Measurements from ENCODE around the gene BCAS1. TPM values are rescaled to one million over a fixed set of nuclear protein-coding genes. Genes with fewer than 3 reads are reported as not detected.

Gene BCAS1
- total RNA-seq, 1 donor from 2014 or later = not detected

DNA sequence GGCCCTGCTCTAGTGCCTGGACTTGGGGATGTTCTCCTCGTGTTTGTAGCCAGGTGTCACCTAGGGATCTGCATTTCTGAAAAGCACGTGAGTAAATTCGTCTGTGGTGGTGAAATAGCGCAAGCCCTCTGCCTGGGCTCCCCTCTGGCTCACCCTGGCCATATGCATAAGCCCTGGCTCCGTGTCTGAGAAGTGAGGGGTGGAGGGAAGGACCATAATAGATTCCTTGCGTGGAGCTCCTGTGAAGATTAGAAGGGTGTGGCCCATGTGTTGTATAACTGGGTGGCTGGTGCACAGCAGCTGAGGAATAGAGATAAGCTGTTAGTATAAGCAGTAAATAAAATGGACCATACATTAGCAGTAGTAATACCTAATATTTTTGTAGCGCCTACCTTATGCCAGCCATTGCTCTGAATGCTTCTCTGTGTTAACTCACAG is 4.8 kb downstream of the BCAS1 start:
- no peaks in the 10 kb centered on the region for H3K27me3 Mint-ChIP-seq (ENCODE audit: low read depth)
- no peaks in the 10 kb centered on the region for H3K36me3 Mint-ChIP-seq (ENCODE audit: low read depth)
- no peak for DNase-seq (ENCODE audit: low spot score)
- no peaks in the 10 kb centered on the region for H3K9me3 Mint-ChIP-seq (ENCODE audit: low read depth)
- TF ChIP-seq, protein P1, sequence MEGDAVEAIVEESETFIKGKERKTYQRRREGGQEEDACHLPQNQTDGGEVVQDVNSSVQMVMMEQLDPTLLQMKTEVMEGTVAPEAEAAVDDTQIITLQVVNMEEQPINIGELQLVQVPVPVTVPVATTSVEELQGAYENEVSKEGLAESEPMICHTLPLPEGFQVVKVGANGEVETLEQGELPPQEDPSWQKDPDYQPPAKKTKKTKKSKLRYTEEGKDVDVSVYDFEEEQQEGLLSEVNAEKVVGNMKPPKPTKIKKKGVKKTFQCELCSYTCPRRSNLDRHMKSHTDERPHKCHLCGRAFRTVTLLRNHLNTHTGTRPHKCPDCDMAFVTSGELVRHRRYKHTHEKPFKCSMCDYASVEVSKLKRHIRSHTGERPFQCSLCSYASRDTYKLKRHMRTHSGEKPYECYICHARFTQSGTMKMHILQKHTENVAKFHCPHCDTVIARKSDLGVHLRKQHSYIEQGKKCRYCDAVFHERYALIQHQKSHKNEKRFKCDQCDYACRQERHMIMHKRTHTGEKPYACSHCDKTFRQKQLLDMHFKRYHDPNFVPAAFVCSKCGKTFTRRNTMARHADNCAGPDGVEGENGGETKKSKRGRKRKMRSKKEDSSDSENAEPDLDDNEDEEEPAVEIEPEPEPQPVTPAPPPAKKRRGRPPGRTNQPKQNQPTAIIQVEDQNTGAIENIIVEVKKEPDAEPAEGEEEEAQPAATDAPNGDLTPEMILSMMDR (IDR thresholded peaks at IDR 0.05) = no peak
- H3K4me1 Mint-ChIP-seq (ENCODE audit: low read depth) = peaks cover 11% of the 10 kb centered on the region
- no peak overlapping the region for H3K4me3 Mint-ChIP-seq (ENCODE audit: unreplicated experiment)
- no peak overlapping the region for H3K27ac Mint-ChIP-seq (ENCODE audit: unreplicated experiment)

DNA sequence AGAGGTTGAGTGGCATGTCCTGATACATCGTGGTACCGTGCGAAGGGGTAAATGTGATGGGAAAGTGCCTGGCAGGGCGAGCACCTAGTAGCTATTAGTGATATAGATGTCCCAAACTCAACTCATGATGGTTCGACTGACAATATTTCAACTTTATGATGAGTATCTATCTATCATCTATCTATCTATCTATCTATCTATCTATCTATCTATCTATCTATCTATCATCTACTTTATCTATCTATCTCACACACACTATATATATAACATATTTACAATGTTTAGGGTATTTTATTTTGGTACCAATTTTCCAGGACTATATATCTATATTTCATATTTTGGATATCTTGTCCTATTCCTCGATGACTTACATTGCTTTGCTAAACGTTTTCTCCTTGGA is 5.5 kb downstream of the BCAS1 start:
- TF ChIP-seq, protein P1 (IDR thresholded peaks at IDR 0.05) = no peak
- Mint-ChIP-seq H3K4me1 (ENCODE audit: low read depth) (peaks cover 11% of the 10 kb centered on the region), H3K27me3 (ENCODE audit: low read depth) (no peaks in the 10 kb centered on the region), H3K27ac (ENCODE audit: unreplicated experiment) (no peak overlapping the region), H3K9me3 (ENCODE audit: low read depth) (no peaks in the 10 kb centered on the region), H3K36me3 (ENCODE audit: low read depth) (no peaks in the 10 kb centered on the region), H3K4me3 (ENCODE audit: unreplicated experiment) (no peak overlapping the region)
- no peak for DNase-seq (ENCODE audit: low spot score)

DNA sequence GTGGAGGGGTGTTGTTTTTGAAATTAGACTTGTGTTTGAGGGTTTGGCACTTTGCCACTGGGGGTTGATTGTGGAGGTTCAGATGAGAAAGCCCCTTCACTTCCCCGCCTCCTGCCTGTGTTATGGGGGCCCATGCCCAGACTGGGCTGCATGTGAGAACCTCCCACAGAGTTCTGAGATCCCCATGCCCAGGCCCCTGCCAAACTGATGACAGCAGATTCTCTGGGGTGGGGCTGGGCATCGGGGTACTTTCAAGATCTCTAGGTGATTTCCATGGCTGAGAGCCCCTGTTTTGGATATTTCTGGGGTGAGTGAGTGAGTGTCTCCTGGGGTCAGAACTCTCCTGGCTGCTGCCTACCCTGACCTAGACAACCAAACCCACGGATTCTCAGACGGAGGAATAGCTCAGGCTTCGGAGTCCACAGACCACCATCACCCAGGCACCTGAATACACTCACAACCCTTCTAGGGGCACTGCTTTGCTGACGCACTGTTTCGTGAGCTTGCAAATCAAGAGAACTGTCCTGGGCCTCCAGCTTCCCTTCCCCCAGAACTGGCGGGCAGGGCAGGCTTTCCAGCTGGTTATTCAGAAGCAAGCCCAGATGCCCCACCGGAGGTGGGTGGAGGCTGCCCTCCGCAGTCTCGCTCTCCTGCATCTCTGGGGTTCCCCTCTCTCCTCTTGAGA is 6.3 kb downstream of the BCAS1 start:
- H3K27me3 Mint-ChIP-seq (ENCODE audit: low read depth) = no peaks in the 10 kb centered on the region
- no peak overlapping the region for H3K27ac Mint-ChIP-seq (ENCODE audit: unreplicated experiment)
- H3K9me3 Mint-ChIP-seq (ENCODE audit: low read depth) = no peaks in the 10 kb centered on the region
- H3K4me1 Mint-ChIP-seq (ENCODE audit: low read depth) = peaks cover 11% of the 10 kb centered on the region
- no peak overlapping the region for H3K4me3 Mint-ChIP-seq (ENCODE audit: unreplicated experiment)
- TF ChIP-seq, protein P1 (IDR thresholded peaks at IDR 0.05) = no peak
- no peaks in the 10 kb centered on the region for H3K36me3 Mint-ChIP-seq (ENCODE audit: low read depth)
- DNase-seq (ENCODE audit: low spot score) = no peak

DNA sequence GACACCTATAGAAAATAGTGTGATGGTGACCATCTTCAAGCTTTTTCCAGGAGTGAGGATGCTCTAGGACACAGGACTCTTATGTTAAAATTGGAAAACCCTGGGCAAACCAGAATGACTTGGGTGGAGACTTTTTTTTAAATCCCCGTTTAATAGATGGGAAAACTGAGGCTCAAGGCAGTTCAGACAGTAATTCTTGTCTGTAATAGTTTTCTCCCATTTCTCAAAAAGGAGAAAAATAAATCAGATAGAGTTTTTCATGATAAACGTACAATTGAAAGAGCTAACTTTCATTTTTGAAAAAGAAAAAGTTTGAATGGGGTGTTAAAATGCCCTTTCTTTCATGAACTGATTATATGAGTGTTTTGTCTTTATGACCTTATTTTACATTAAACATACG is 6.8 kb downstream of the BCAS1 start:
- no peaks in the 10 kb centered on the region for H3K36me3 Mint-ChIP-seq (ENCODE audit: low read depth)
- TF ChIP-seq, protein P1 (IDR thresholded peaks at IDR 0.05) = no peak
- no peak for DNase-seq (ENCODE audit: low spot score)
- no peaks in the 10 kb centered on the region for H3K27me3 Mint-ChIP-seq (ENCODE audit: low read depth)
- H3K27ac Mint-ChIP-seq (ENCODE audit: unreplicated experiment) = no peak overlapping the region
- no peaks in the 10 kb centered on the region for H3K9me3 Mint-ChIP-seq (ENCODE audit: low read depth)
- H3K4me3 Mint-ChIP-seq (ENCODE audit: unreplicated experiment) = no peak overlapping the region
- peaks cover 11% of the 10 kb centered on the region for H3K4me1 Mint-ChIP-seq (ENCODE audit: low read depth)

DNA sequence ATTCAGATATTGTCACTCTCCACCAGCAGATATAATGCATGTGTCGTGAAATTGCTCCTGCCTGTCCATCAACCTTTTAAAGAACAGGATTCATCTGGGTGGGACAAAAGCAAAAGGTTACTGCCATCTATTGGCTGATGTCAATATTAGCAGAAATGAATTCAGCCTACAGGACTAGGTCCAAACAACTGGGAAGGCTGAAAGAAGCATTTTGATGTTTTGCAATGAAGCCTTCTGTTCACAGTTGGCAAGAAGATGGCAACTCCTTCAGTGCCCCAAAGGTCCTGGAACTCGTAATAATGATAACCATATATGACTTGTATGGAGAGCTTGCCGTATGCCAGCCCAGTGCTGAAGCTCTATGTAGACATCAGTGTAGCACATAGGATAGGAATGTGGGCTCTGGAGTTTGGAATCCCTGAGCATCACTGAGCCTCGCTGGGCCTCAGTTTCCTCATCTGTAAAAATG is 7.5 kb downstream of the BCAS1 start:
- H3K4me1 Mint-ChIP-seq (ENCODE audit: low read depth) = peaks cover 11% of the 10 kb centered on the region
- TF ChIP-seq, protein P1 (IDR thresholded peaks at IDR 0.05) = peak; percentile 83
- H3K27ac Mint-ChIP-seq (ENCODE audit: unreplicated experiment) = no peak overlapping the region
- H3K36me3 Mint-ChIP-seq (ENCODE audit: low read depth) = no peaks in the 10 kb centered on the region
- no peaks in the 10 kb centered on the region for H3K27me3 Mint-ChIP-seq (ENCODE audit: low read depth)
- no peak for DNase-seq (ENCODE audit: low spot score)
- no peaks in the 10 kb centered on the region for H3K9me3 Mint-ChIP-seq (ENCODE audit: low read depth)
- H3K4me3 Mint-ChIP-seq (ENCODE audit: unreplicated experiment) = no peak overlapping the region
